SJSA1 (cell line): ENCODE measurements around the gene CRBN. TPM values are rescaled to one million over a fixed set of nuclear protein-coding genes. Genes with fewer than 3 reads are reported as not detected.

ENCODE experiments used
- DNase-seq, 2 experiments: peaks; one replicate each; pipeline ENCODE4 v3.0.0-alpha.2; 2015 to 2020; ENCODE audit warnings: low spot score in 2 of 2, low read depth in 1 of 2
- H3K27ac ChIP-seq: fragments of 250-450 bp; sonication (Bioruptor Pico); 2 replicates; pipeline ENCODE4 v1.5.1; 2020; ENCODE audit warnings: mild to moderate bottlenecking, moderate library complexity
- H3K27me3 ChIP-seq: fragments of 250-450 bp; sonication (Bioruptor Pico); replicated peaks from 2 replicates; pipeline ENCODE4 v1.5.1; 2020; ENCODE audit warnings: mild to moderate bottlenecking, moderate library complexity
- H3K36me3 ChIP-seq: fragments of 250-450 bp; sonication (Bioruptor Pico); 2 replicates; pipeline ENCODE4 v1.5.1; 2020; ENCODE audit warnings: mild to moderate bottlenecking
- H3K4me1 ChIP-seq: fragments of 250-450 bp; sonication (Bioruptor Pico); replicated peaks from 2 replicates; pipeline ENCODE4 v1.6.1; 2021; ENCODE audit warnings: mild to moderate bottlenecking
- H3K4me3 ChIP-seq: fragments of 250-450 bp; sonication (Bioruptor Pico); 2 replicates; pipeline ENCODE4 v1.5.1; 2020; ENCODE audit warnings: mild to moderate bottlenecking
- H3K9me3 ChIP-seq: fragments of 250-450 bp; sonication (Bioruptor Pico); replicated peaks from 2 replicates; pipeline ENCODE4 v1.5.1; 2020; ENCODE audit warnings: mild to moderate bottlenecking
- total RNA-seq: library from RNA; depleted of rRNA; stranded (reverse); fragments of >200 nt; shearing (Covaris generic); gene quantifications from 2 replicates; pipeline ENCODE4 v1.2.3, GENCODE V29; 2014

CRBN gene
- total RNA-seq, 1 experiment from 2014 or later, result 52.5 TPM

- Histone ChIP-seq H3K27me3 (no peaks in the 10 kb centered on the region), H3K4me3 (no peak overlapping the region), H3K36me3 (peaks cover 60% of the 10 kb centered on the region)
Measured at GRCh38 chr3:3154879-3155610, 24.4 kb downstream of the CRBN start.

GRCh38 chr3:3151513-3151912, 28.0 kb downstream of the CRBN start:
- DNase-seq, result no peak
- H3K27me3 ChIP-seq, result no peaks in the 10 kb centered on the region
- no peaks in the 10 kb centered on the region for H3K4me1 ChIP-seq
- no peaks in the 10 kb centered on the region for H3K9me3 ChIP-seq
- H3K27ac ChIP-seq, result no peak overlapping the region
- H3K4me3 ChIP-seq, result no peak overlapping the region
- peaks cover 84% of the 10 kb centered on the region for H3K36me3 ChIP-seq

More at GRCh38 chr3:3154879-3155610, 24.4 kb downstream of the CRBN start:
- Histone ChIP-seq H3K27ac (no peak overlapping the region), H3K9me3 (no peaks in the 10 kb centered on the region), H3K4me1 (no peaks in the 10 kb centered on the region)
- DNase-seq, result no peak

GRCh38 chr3:3149560-3149959, 29.9 kb downstream of the CRBN start:
- peaks cover 91% of the 10 kb centered on the region for H3K36me3 ChIP-seq
- no peak overlapping the region for H3K27ac ChIP-seq
- no peak overlapping the region for H3K4me3 ChIP-seq
- no peaks in the 10 kb centered on the region for H3K9me3 ChIP-seq
- H3K27me3 ChIP-seq, result no peaks in the 10 kb centered on the region
- H3K4me1 ChIP-seq, result no peaks in the 10 kb centered on the region
- DNase-seq, result no peak

- H3K9me3 ChIP-seq, result no peaks in the 10 kb centered on the region
- H3K27me3 ChIP-seq, result no peaks in the 10 kb centered on the region
- DNase-seq, result no peak
- no peak overlapping the region for H3K4me3 ChIP-seq
- no peak overlapping the region for H3K27ac ChIP-seq
- H3K36me3 ChIP-seq, result peaks cover 94% of the 10 kb centered on the region
- no peaks in the 10 kb centered on the region for H3K4me1 ChIP-seq
Measured at GRCh38 chr3:3145831-3146230, 33.7 kb downstream of the CRBN start.

GRCh38 chr3:3141939-3142338, 37.6 kb downstream of the CRBN start:
- no peaks in the 10 kb centered on the region for H3K9me3 ChIP-seq
- H3K27me3 ChIP-seq, result no peaks in the 10 kb centered on the region
- no peak overlapping the region for H3K4me3 ChIP-seq
- peaks cover 98% of the 10 kb centered on the region for H3K36me3 ChIP-seq
- no peak overlapping the region for H3K27ac ChIP-seq
- no peak for DNase-seq
- no peaks in the 10 kb centered on the region for H3K4me1 ChIP-seq

GRCh38 chr3:3137526-3137925, 42.0 kb downstream of the CRBN start:
- Histone ChIP-seq H3K9me3 (no peaks in the 10 kb centered on the region), H3K36me3 (peaks cover 88% of the 10 kb centered on the region), H3K4me3 (no peak overlapping the region), H3K27ac (no peak overlapping the region), H3K27me3 (no peaks in the 10 kb centered on the region), H3K4me1 (no peaks in the 10 kb centered on the region)
- DNase-seq, result no peak

GRCh38 chr3:3134750-3135448, 44.6 kb downstream of the CRBN start:
- no peaks in the 10 kb centered on the region for H3K9me3 ChIP-seq
- no peaks in the 10 kb centered on the region for H3K4me1 ChIP-seq
- H3K27ac ChIP-seq, result no peak overlapping the region
- H3K36me3 ChIP-seq, result peaks cover 75% of the 10 kb centered on the region
- H3K4me3 ChIP-seq, result no peak overlapping the region
- DNase-seq, result no peak
- no peaks in the 10 kb centered on the region for H3K27me3 ChIP-seq

- no peak for DNase-seq
Measured at GRCh38 chr3:3133500-3133899, 46.0 kb downstream of the CRBN start.

GRCh38 chr3:3129579-3129978, 49.9 kb downstream of the CRBN start:
- Histone ChIP-seq H3K4me1 (peaks cover 5% of the 10 kb centered on the region), H3K4me3 (no peak overlapping the region), H3K36me3 (peaks cover 48% of the 10 kb centered on the region), H3K9me3 (no peaks in the 10 kb centered on the region), H3K27ac (no peak overlapping the region), H3K27me3 (no peaks in the 10 kb centered on the region)
- no peak for DNase-seq

More at GRCh38 chr3:3133500-3133899, 46.0 kb downstream of the CRBN start:
- Histone ChIP-seq H3K27ac (no peak overlapping the region), H3K9me3 (no peaks in the 10 kb centered on the region), H3K27me3 (no peaks in the 10 kb centered on the region), H3K36me3 (peaks cover 75% of the 10 kb centered on the region), H3K4me1 (no peaks in the 10 kb centered on the region), H3K4me3 (no peak overlapping the region)

GRCh38 chr3:3127432-3128010, 52.0 kb downstream of the CRBN start:
- peak in 1 of 2 experiments; percentile 43 for DNase-seq
- H3K27ac ChIP-seq, result peak overlapping the region; percentile 94
- no peaks in the 10 kb centered on the region for H3K9me3 ChIP-seq
- peaks cover 5% of the 10 kb centered on the region for H3K4me1 ChIP-seq
- H3K36me3 ChIP-seq, result peaks cover 34% of the 10 kb centered on the region
- no peaks in the 10 kb centered on the region for H3K27me3 ChIP-seq
- H3K4me3 ChIP-seq, result peak overlapping the region; percentile 90

GRCh38 chr3:3126477-3127431, 52.7 kb downstream of the CRBN start, which contains the start of gene TRNT1:
TRNT1 (plus strand) TSS chr3:3126940; CDS start chr3:3129041, 2,101 bp downstream.
- Histone ChIP-seq H3K27ac (peak within 1 kb of the TSS; percentile 94), H3K4me3 (peak within 1 kb of the TSS; percentile 90), H3K4me1 (peaks cover 5% of the 10 kb centered on the region), H3K27me3 (no peaks in the 10 kb centered on the region), H3K36me3 (peaks cover 34% of the 10 kb centered on the region), H3K9me3 (no peaks in the 10 kb centered on the region)
- peak; percentile 93 to 94 for DNase-seq

GRCh38 chr3:3125977-3126376, 53.5 kb downstream of the CRBN start:
- Histone ChIP-seq H3K9me3 (no peaks in the 10 kb centered on the region), H3K36me3 (peaks cover 30% of the 10 kb centered on the region), H3K4me1 (peaks cover 5% of the 10 kb centered on the region), H3K27me3 (no peaks in the 10 kb centered on the region), H3K4me3 (peak overlapping the region; percentile 90), H3K27ac (peak overlapping the region; percentile 94)
- DNase-seq, result no peak

GRCh38 chr3:3119393-3119851, 60.1 kb downstream of the CRBN start:
- H3K27ac ChIP-seq, result no peak overlapping the region
- no peaks in the 10 kb centered on the region for H3K9me3 ChIP-seq
- H3K27me3 ChIP-seq, result no peaks in the 10 kb centered on the region
- H3K36me3 ChIP-seq, result no peaks in the 10 kb centered on the region
- no peak for DNase-seq
- H3K4me3 ChIP-seq, result no peak overlapping the region
- H3K4me1 ChIP-seq, result no peaks in the 10 kb centered on the region
